Measurements from ENCODE around the gene NAA50.

NAA50 gene

GRCh38 chr3:113684271-113684819 lies 61.7 kb downstream of the NAA50 start:
- DNase-seq: no peak

- no peak for DNase-seq
These were observed 67.3 kb downstream of the NAA50 start for GRCh38 chr3:113678773-113679172.

GRCh38 chr3:113677737-113678136 lies 68.3 kb downstream of the NAA50 start:
- no peak for DNase-seq

DNA sequence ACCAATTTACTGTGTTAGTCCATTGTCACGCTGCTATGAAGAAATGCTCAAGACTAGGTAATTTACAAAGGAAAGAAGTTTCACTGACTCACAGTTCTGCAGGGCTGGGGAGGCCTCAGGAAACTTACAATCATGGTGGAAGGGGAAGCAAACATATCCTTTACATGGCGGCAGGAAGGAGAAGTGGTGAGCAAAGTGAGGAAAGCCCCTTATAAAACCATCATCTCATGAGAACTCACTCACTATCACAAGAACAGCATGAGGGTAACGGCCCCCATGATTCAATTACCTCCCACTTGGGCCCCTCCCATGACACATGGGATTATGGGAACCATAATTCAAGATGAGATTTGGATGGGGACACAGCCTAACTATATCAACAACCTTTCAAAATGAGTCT lies 69.8 kb downstream of the NAA50 start:
- DNase-seq: no peak

DNA sequence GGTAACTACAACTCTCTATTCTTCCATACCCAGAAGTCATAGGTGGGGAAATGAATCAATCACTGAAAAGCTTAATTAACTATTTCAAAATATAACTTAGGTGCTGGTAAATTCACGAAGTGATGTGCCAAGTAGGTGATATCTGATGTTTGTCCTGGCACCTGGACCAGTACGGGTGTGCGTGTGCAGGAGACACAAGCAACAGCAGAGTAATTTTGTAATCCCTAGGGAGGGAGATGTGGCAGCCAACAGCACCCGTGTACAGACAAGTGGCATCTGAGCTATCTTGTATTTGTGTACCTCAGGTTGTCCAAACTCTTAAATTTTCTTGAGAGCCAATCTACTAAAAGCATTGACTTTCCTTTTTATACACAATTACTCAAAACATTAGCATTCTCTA lies 72.5 kb downstream of the NAA50 start:
- no peak for DNase-seq

DNA sequence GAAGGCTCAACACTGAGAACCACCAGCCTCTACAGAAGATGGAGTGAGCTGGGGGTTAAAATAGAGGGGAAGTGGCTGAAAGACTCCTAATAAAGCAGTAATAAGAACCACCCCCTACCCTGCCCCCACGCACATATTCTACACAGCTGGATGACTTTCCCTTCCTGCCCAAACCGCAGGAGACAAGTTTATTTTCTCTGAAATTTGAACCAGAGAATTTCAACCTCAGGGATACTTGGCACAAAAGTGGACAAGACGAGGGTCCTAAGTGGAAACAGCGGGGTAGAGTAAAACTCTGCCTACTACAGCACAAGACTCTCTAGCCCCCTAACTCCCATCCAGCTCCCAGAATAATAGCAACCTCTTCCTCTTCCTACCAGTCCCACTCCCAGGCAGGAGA lies 78.0 kb downstream of the NAA50 start:
- no peak for DNase-seq

All from NCI-H1105 treated with DMSO at 0.1 percent for 48 hours (cell line).